Choroid plexus epithelial cell (primary cell): Measurements from ENCODE around the gene PIR.

ENCODE experiments used
- DNase-seq: peaks from one replicate; pipeline ENCODE4 v3.0.0-alpha.2; 2010; ENCODE audit warnings: low read depth
- H3K4me3 ChIP-seq: 2 replicates; pipeline ENCODE4 v1.5.1; 2011; ENCODE audit warnings: low read depth, mild to moderate bottlenecking, control low read depth, low read length, moderate library complexity
- CTCF ChIP-seq: conservative IDR thresholded peaks from 2 replicates; pipeline ENCODE4 v1.5.1; 2011; ENCODE audit warnings: low read depth, mild to moderate bottlenecking, control low read depth, inconsistent platforms, low read length, moderate library complexity

Gene PIR

DNA sequence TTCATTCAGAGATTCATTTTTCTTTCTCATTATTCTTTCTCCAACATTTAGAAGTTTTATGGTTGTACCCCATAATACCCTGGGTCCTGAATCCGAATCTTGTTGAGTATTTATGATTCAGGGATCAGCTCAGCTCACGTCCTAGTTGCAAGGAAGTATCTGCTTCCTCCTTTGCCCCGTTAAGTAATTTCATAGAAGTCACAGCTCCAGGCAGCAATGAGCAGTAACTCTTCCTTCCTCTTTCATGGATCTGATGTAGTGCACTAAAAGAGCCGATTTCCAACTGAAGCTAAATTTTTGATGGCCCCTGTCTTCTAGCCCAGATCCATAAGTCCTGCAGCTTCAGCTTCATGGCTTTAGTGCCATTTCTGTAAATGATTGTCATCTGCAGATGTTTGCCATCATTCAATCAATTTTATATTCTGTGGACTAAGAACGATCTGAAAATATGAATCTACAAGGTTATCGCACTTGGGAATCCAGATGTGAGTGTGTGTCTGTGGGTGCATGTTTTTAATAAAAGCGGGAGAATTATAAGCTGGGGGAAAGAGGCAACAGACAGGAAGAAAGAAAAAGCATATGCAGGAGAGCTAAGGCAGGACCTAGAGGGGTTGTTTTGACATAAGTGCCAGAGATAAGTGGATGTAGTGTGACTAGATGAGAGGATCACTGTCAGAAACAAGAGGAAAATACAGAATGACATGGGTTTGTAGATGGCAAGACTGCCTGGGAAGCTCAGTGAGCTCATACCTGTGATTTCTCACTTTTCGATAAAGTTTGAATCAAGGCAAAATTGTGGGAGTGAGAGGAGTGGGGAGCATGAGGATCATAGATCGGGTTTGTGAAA lies 126.4 kb downstream of the PIR start:
- no peak for TF ChIP-seq CTCF
- no peak overlapping the region for H3K4me3 ChIP-seq
- DNase-seq: no peak

DNA sequence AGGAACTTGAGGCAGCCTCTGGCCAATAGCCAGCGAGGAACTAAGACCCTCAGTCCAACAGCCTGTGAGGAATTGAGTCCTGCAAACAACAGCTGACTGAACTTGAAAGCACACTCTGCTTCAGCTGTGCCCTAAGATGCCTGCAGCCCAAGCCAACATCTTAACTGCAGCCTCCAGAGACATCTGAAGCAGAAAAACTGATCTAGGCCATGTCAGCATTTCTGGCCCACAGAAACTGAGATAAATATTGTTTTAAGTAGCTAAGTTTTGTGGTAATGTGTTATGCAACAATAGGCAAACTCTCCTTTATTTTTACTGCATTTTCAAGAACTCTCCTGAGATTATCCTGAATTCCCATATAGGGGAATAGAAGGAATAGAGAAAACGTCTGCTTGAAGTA lies 133.4 kb downstream of the PIR start:
- TF ChIP-seq CTCF: no peak
- DNase-seq: peak; percentile 28
- H3K4me3 ChIP-seq: no peak overlapping the region

DNA sequence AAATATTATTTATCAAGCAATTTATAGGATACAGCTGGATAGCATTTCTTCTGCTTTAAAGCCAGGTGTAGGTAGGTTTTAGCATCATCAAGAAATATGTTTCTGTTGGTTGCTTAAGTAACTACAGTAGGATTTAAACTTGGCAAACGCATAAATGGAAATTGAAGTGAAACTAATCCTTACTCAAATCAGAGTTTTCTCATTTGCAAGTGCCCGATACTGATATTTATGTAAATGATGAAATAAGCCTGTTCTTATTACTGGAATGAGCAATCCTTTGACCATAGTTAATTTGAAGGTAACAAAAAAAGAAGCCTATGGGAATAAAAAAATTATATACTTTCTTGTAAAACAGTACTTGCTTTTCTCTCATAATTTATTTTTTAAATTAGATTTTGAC lies 134.6 kb downstream of the PIR start:
- no peak overlapping the region for H3K4me3 ChIP-seq
- TF ChIP-seq CTCF: no peak
- no peak for DNase-seq

- no peak overlapping the region for H3K4me3 ChIP-seq
- no peak for TF ChIP-seq CTCF
- DNase-seq: peak; percentile 79
These were observed 136.7 kb downstream of the PIR start for GRCh38 chrX:15356444-15356843.

DNA sequence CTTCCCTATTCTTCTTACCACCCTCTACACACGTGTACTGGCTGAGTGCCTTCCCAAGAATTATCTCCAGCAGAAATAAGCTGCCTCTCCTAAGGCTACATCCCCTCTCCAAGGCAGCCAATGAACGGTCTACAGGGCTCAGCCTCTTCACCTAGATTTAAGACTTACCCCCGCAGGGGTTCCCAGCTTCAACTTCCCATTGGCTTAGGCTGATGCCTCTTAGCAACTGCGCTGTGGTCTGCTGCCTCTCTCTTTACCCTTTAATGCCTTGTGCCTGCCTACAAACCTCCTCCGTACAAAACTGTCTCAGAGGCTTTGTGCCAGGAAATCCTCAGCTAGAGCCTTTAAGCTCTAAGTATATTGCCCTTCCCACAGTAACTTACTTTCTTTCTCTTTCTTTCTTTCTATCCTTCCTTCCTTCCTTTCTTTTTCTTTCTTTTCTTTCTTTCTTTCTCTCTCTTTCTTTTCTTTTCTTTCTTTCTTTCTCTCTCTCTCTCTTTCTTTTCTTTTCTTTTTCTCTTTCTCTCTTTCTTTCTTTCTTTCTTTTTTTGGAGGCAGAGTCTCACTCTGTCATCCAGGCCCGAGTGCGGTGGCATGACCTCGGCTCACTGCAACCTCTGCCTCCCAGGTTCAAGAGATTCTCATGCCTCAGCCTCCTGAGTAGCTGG lies 142.7 kb downstream of the PIR start:
- no peak overlapping the region for H3K4me3 ChIP-seq
- peak; percentile 17 for DNase-seq
- no peak for TF ChIP-seq CTCF

DNA sequence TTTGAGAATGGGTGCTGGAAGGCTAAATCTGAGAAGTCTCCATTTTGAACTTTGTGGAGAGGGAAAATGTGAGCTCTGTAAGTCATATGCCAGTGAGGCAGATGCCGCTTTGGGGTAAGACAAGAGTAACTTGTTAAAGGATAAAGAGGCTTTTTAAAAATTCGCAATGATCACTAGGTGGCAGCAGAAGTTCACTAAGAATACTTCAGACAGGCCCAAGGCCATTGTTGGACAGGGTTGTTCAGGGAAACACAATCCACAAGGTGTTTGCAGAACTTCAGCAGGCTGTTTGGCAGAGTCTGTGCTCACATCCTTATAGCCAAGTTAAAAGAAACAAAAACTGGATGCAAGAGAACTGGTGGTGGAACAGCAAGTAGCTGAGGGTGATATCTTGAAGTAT lies 144.1 kb downstream of the PIR start:
- peak; percentile 82 for DNase-seq

More for the DNA sequence above, 144.1 kb downstream of the PIR start:
- peak; percentile 59 for TF ChIP-seq CTCF
- no peak overlapping the region for H3K4me3 ChIP-seq
